Activated CD4-positive, alpha-beta T cell treated with anti-CD3 and anti-CD28 coated beads for 24 hours (primary cell): ENCODE measurements around the gene CD300LD.
"Not testable (repeated sequence)": the region's sequence is repeated elsewhere in the genome, so short reads cannot be mapped to it uniquely, and the experiment has no call there.

ENCODE experiments used
- DNase-seq, 2 donors: peaks; one replicate each; pipeline ENCODE4 v3.0.0-alpha.2; 2020; ENCODE audit warnings: low read depth in 2 of 2

Gene CD300LD

GRCh38 chr17:74592087-74592990 is at the start of gene CD300LD:
Gene CD300LD, minus strand, starts transcription at chr17:74592283. Its CDS starts 81 bp downstream, at chr17:74592202.
- DNase-seq = no peak

- DNase-seq = no peak
Measured at GRCh38 chr17:74641224-74641957, 49.3 kb upstream of the CD300LD start.

GRCh38 chr17:74639704-74640151 is 47.6 kb upstream of the CD300LD start:
- no peak for DNase-seq

- no peak for DNase-seq
Measured at GRCh38 chr17:74637926-74638325, 45.8 kb upstream of the CD300LD start.

- no peak for DNase-seq
Measured at GRCh38 chr17:74637265-74637664, 45.2 kb upstream of the CD300LD start.

- DNase-seq = not testable (repeated sequence)
Measured at GRCh38 chr17:74636541-74637085, 44.5 kb upstream of the CD300LD start.

- no peak for DNase-seq
Measured at GRCh38 chr17:74635418-74635817, 43.3 kb upstream of the CD300LD start.

- DNase-seq = no peak
Measured at GRCh38 chr17:74633326-74633725, 41.2 kb upstream of the CD300LD start.

- DNase-seq = no peak
Measured at GRCh38 chr17:74632617-74633016, 40.5 kb upstream of the CD300LD start.

- DNase-seq = no peak
Measured at GRCh38 chr17:74631468-74632450, 39.7 kb upstream of the CD300LD start.

GRCh38 chr17:74630251-74630650 is 38.2 kb upstream of the CD300LD start:
- DNase-seq = not testable (repeated sequence)

- DNase-seq = no peak
Measured at GRCh38 chr17:74625661-74626060, 33.6 kb upstream of the CD300LD start.

- no peak for DNase-seq
Measured at GRCh38 chr17:74624131-74624530, 32.0 kb upstream of the CD300LD start.

- DNase-seq = no peak
Measured at GRCh38 chr17:74623693-74624093, 31.6 kb upstream of the CD300LD start, which contains the start of gene CD300E. Gene CD300E, minus strand, starts transcription at chr17:74623738. Its CDS starts 117 bp downstream, at chr17:74623621.

GRCh38 chr17:74619077-74619673 is 27.1 kb upstream of the CD300LD start:
- DNase-seq = no peak

GRCh38 chr17:74618451-74618850 is 26.4 kb upstream of the CD300LD start:
- DNase-seq = no peak

- no peak for DNase-seq
Measured at GRCh38 chr17:74616696-74617095, 24.6 kb upstream of the CD300LD start.

GRCh38 chr17:74612046-74612445 is 20.0 kb upstream of the CD300LD start:
- DNase-seq = no peak

- DNase-seq = no peak
Measured at GRCh38 chr17:74610108-74610507, 18.0 kb upstream of the CD300LD start.

- no peak for DNase-seq
Measured at GRCh38 chr17:74608511-74608910, 16.4 kb upstream of the CD300LD start.

GRCh38 chr17:74607221-74607620 is 15.1 kb upstream of the CD300LD start:
- no peak for DNase-seq
